ENCODE results near the gene TXNRD2.

TXNRD2 gene

GRCh38 chr22:19895160-19895849, 46.3 kb downstream of the TXNRD2 start:
- Histone ChIP-seq H2BK15ac (ENCODE audit: low read length) (peak overlapping the region; percentile 30), H3K36me3 (replicated peaks in 1 of 2; ENCODE audit: control insufficient read depth in 2 of 2, insufficient read depth in 2 of 2, low read length in 2 of 2) (no peaks in the 10 kb centered on the region), H3K9ac (ENCODE audit: low read depth, low read length, poor library complexity) (no peak overlapping the region), H3K18ac (ENCODE audit: low read length) (peak overlapping the region; percentile 2), H2BK5ac (ENCODE audit: low read length) (peak overlapping the region; percentile 1), H2BK120ac (ENCODE audit: low read depth, low read length) (no peak overlapping the region), H2AK5ac (ENCODE audit: low read depth, low read length) (no peak overlapping the region), H3K23ac (ENCODE audit: low read depth, low read length, poor library complexity) (peak overlapping the region; percentile 76), H3K27me3 (ENCODE audit: control insufficient read depth in 3 of 3, insufficient read depth in 3 of 3, low read depth in 1 of 3, low read length in 3 of 3) (no peaks in the 10 kb centered on the region), H3K4ac (ENCODE audit: low read length) (no peak overlapping the region), H4K8ac (ENCODE audit: low read depth, low read length) (no peak overlapping the region), H3K4me2 (ENCODE audit: insufficient read depth, low read length, poor library complexity, severe bottlenecking) (no peak overlapping the region), H2BK12ac (ENCODE audit: low read length) (no peak overlapping the region), H3K9me3 (replicated peaks in 1 of 2; ENCODE audit: control insufficient read depth in 2 of 2, insufficient read depth in 1 of 2, low read depth in 1 of 2, low read length in 2 of 2) (no peaks in the 10 kb centered on the region), H4K91ac (ENCODE audit: low read depth, low read length, poor library complexity) (peak overlapping the region; percentile 68), H3K14ac (ENCODE audit: low read length) (no peak overlapping the region), H2AFZ (ENCODE audit: low read length) (no peak overlapping the region), H3K4me3 (ENCODE audit: low read length in 2 of 2) (no peak overlapping the region), H3K79me1 (ENCODE audit: low read depth, low read length) (peaks cover 3% of the 10 kb centered on the region), H3K27ac (replicated peaks; ENCODE audit: low read length) (no peak overlapping the region), H3K4me1 (ENCODE audit: control insufficient read depth in 2 of 2, insufficient read depth in 1 of 2, low read depth in 1 of 2, low read length in 2 of 2) (peaks cover 32 to 35% of the 10 kb centered on the region in 2 donors)
- no peak for DNase-seq (ENCODE audit: low spot score)
- no CpG with 5 or more reads among the region's 23 CpGs for WGBS, 2 donors (ENCODE audit: extremely low coverage in 2 of 2, insufficient read length in 2 of 2, insufficient replicate concordance in 1 of 2)

GRCh38 chr22:19893363-19893762, 48.3 kb downstream of the TXNRD2 start:
- Histone ChIP-seq H3K27me3 (ENCODE audit: control insufficient read depth in 3 of 3, insufficient read depth in 3 of 3, low read depth in 1 of 3, low read length in 3 of 3) (no peaks in the 10 kb centered on the region), H2AFZ (ENCODE audit: low read length) (peak overlapping the region; percentile 76), H2AK5ac (ENCODE audit: low read depth, low read length) (peak overlapping the region; percentile 98), H3K9ac (ENCODE audit: low read depth, low read length, poor library complexity) (peak overlapping the region; percentile 61), H2BK120ac (ENCODE audit: low read depth, low read length) (peak overlapping the region; percentile 93), H3K18ac (ENCODE audit: low read length) (peak overlapping the region; percentile 86), H4K91ac (ENCODE audit: low read depth, low read length, poor library complexity) (peak overlapping the region; percentile 34), H2BK15ac (ENCODE audit: low read length) (peak overlapping the region; percentile 94), H3K36me3 (replicated peaks in 1 of 2; ENCODE audit: control insufficient read depth in 2 of 2, insufficient read depth in 2 of 2, low read length in 2 of 2) (no peaks in the 10 kb centered on the region), H3K4me3 (ENCODE audit: low read length in 2 of 2) (no peak overlapping the region), H2BK12ac (ENCODE audit: low read length) (peak overlapping the region; percentile 94), H3K4me1 (ENCODE audit: control insufficient read depth in 2 of 2, insufficient read depth in 1 of 2, low read depth in 1 of 2, low read length in 2 of 2) (peaks cover 32 to 35% of the 10 kb centered on the region in 2 donors), H3K14ac (ENCODE audit: low read length) (no peak overlapping the region), H2BK5ac (ENCODE audit: low read length) (peak overlapping the region; percentile 96), H3K79me1 (ENCODE audit: low read depth, low read length) (peaks cover 3% of the 10 kb centered on the region), H3K27ac (replicated peaks; ENCODE audit: low read length) (no peak overlapping the region), H3K4ac (ENCODE audit: low read length) (peak overlapping the region; percentile 5), H3K23ac (ENCODE audit: low read depth, low read length, poor library complexity) (peak overlapping the region; percentile 6), H3K4me2 (ENCODE audit: insufficient read depth, low read length, poor library complexity, severe bottlenecking) (no peak overlapping the region), H3K9me3 (replicated peaks in 1 of 2; ENCODE audit: control insufficient read depth in 2 of 2, insufficient read depth in 1 of 2, low read depth in 1 of 2, low read length in 2 of 2) (no peaks in the 10 kb centered on the region), H4K8ac (ENCODE audit: low read depth, low read length) (no peak overlapping the region)
- DNase-seq (ENCODE audit: low spot score), result no peak
- WGBS, 2 donors (ENCODE audit: extremely low coverage in 2 of 2, insufficient read length in 2 of 2, insufficient replicate concordance in 1 of 2), result no CpG with 5 or more reads among the region's 15 CpGs

GRCh38 chr22:19892925-19893324, 48.7 kb downstream of the TXNRD2 start:
- Histone ChIP-seq H2BK12ac (ENCODE audit: low read length) (peak overlapping the region; percentile 97), H3K4me1 (ENCODE audit: control insufficient read depth in 2 of 2, insufficient read depth in 1 of 2, low read depth in 1 of 2, low read length in 2 of 2) (peaks cover 34 to 35% of the 10 kb centered on the region in 2 donors), H2BK5ac (ENCODE audit: low read length) (peak overlapping the region; percentile 96), H3K9me3 (replicated peaks in 1 of 2; ENCODE audit: control insufficient read depth in 2 of 2, insufficient read depth in 1 of 2, low read depth in 1 of 2, low read length in 2 of 2) (no peaks in the 10 kb centered on the region), H3K18ac (ENCODE audit: low read length) (peak overlapping the region; percentile 86), H3K79me1 (ENCODE audit: low read depth, low read length) (peaks cover 3% of the 10 kb centered on the region), H3K4me3 (ENCODE audit: low read length in 2 of 2) (no peak overlapping the region), H3K4me2 (ENCODE audit: insufficient read depth, low read length, poor library complexity, severe bottlenecking) (no peak overlapping the region), H3K27me3 (ENCODE audit: control insufficient read depth in 3 of 3, insufficient read depth in 3 of 3, low read depth in 1 of 3, low read length in 3 of 3) (no peaks in the 10 kb centered on the region), H3K14ac (ENCODE audit: low read length) (peak overlapping the region; percentile 89), H2BK120ac (ENCODE audit: low read depth, low read length) (peak overlapping the region; percentile 93), H2AFZ (ENCODE audit: low read length) (peak overlapping the region; percentile 76), H3K4ac (ENCODE audit: low read length) (peak overlapping the region; percentile 10), H2BK15ac (ENCODE audit: low read length) (peak overlapping the region; percentile 94), H3K9ac (ENCODE audit: low read depth, low read length, poor library complexity) (no peak overlapping the region), H3K27ac (replicated peaks; ENCODE audit: low read length) (no peak overlapping the region), H3K36me3 (replicated peaks in 1 of 2; ENCODE audit: control insufficient read depth in 2 of 2, insufficient read depth in 2 of 2, low read length in 2 of 2) (no peaks in the 10 kb centered on the region), H3K23ac (ENCODE audit: low read depth, low read length, poor library complexity) (peak overlapping the region; percentile 6), H4K91ac (ENCODE audit: low read depth, low read length, poor library complexity) (peak overlapping the region; percentile 34), H2AK5ac (ENCODE audit: low read depth, low read length) (peak overlapping the region; percentile 98), H4K8ac (ENCODE audit: low read depth, low read length) (no peak overlapping the region)
- DNase-seq (ENCODE audit: low spot score), result no peak
- no CpG with 5 or more reads among the region's 13 CpGs for WGBS, 2 donors (ENCODE audit: extremely low coverage in 2 of 2, insufficient read length in 2 of 2, insufficient replicate concordance in 1 of 2)

- H2BK120ac ChIP-seq (ENCODE audit: low read depth, low read length), result peak overlapping the region; percentile 99
- no peak overlapping the region for H2BK5ac ChIP-seq (ENCODE audit: low read length)
- no peak overlapping the region for H2AK5ac ChIP-seq (ENCODE audit: low read depth, low read length)
- peak overlapping the region in 1 of 2 donors; percentile 18 for H3K4me3 ChIP-seq (ENCODE audit: low read length in 2 of 2)
- no peak overlapping the region for H4K8ac ChIP-seq (ENCODE audit: low read depth, low read length)
- H3K27me3 ChIP-seq (ENCODE audit: control insufficient read depth in 3 of 3, insufficient read depth in 3 of 3, low read depth in 1 of 3, low read length in 3 of 3), result no peaks in the 10 kb centered on the region
- H3K79me1 ChIP-seq (ENCODE audit: low read depth, low read length), result peaks cover 3% of the 10 kb centered on the region
- H3K36me3 ChIP-seq (replicated peaks in 1 of 2; ENCODE audit: control insufficient read depth in 2 of 2, insufficient read depth in 2 of 2, low read length in 2 of 2), result no peaks in the 10 kb centered on the region
- H3K18ac ChIP-seq (ENCODE audit: low read length), result peak overlapping the region; percentile 76
- WGBS, 2 donors (ENCODE audit: extremely low coverage in 2 of 2, insufficient read length in 2 of 2, insufficient replicate concordance in 1 of 2), result no CpG with 5 or more reads among the region's 24 CpGs
- H3K14ac ChIP-seq (ENCODE audit: low read length), result no peak overlapping the region
- peak overlapping the region; percentile 62 for H3K27ac ChIP-seq (replicated peaks; ENCODE audit: low read length)
- H3K9ac ChIP-seq (ENCODE audit: low read depth, low read length, poor library complexity), result no peak overlapping the region
- H3K4ac ChIP-seq (ENCODE audit: low read length), result no peak overlapping the region
- H3K4me2 ChIP-seq (ENCODE audit: insufficient read depth, low read length, poor library complexity, severe bottlenecking), result no peak overlapping the region
- H3K4me1 ChIP-seq (ENCODE audit: control insufficient read depth in 2 of 2, insufficient read depth in 1 of 2, low read depth in 1 of 2, low read length in 2 of 2), result peaks cover 32% of the 10 kb centered on the region in 2 donors
- H2BK15ac ChIP-seq (ENCODE audit: low read length), result no peak overlapping the region
- no peak for DNase-seq (ENCODE audit: low spot score)
- peak overlapping the region; percentile 78 for H2AFZ ChIP-seq (ENCODE audit: low read length)
- no peaks in the 10 kb centered on the region for H3K9me3 ChIP-seq (replicated peaks in 1 of 2; ENCODE audit: control insufficient read depth in 2 of 2, insufficient read depth in 1 of 2, low read depth in 1 of 2, low read length in 2 of 2)
- H2BK12ac ChIP-seq (ENCODE audit: low read length), result peak overlapping the region; percentile 16
- no peak overlapping the region for H4K91ac ChIP-seq (ENCODE audit: low read depth, low read length, poor library complexity)
- peak overlapping the region; percentile 65 for H3K23ac ChIP-seq (ENCODE audit: low read depth, low read length, poor library complexity)
Observed at GRCh38 chr22:19892257-19892879, 49.2 kb downstream of the TXNRD2 start.

Measured in neuronal stem cell (in vitro differentiated cells).